OCI-LY3 (cell line): ENCODE data around the gene POLQ.

Source experiments
- CTCF ChIP-seq: fragments of 200-600, 300-600 bp; sonication (generic); IDR thresholded peaks from 2 replicates; pipeline ENCODE4 v1.5.1; 2014; ENCODE audit warnings: antibody characterized with exemption, low read length, low read depth
- EZH2phosphoT487 ChIP-seq: fragments of 200-600 bp; shearing (Covaris generic); IDR thresholded peaks from 2 replicates; pipeline ENCODE4 v1.6.1; 2018; ENCODE audit warnings: antibody characterized with exemption, mixed run types, low read depth

- TF ChIP-seq CTCF (no peak), EZH2phosphoT487 (no peak)
These were observed 2.9 kb downstream of the POLQ start for GRCh38 chr3:121542924-121543323.
